ENCODE data around the gene MGAM2.

MGAM2 gene

DNA sequence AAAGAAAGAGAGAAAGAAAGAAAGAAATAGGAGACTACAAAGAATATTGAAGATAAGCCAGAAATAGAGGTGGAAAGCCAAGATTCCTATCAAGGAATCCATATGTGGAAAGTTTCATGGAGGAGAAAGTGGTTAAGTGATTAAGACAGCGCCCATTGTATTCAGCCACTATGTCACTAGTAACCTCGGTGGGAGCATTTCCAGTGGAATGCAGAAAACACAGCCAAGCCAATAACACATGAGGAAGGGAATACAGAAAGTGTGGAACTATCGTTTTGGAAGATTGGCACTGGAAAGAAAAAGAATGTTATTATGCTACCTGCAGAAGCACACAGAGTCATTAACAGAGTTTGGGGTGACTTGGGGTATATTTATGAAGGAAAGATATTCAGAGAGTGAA lies 2.7 kb downstream of the MGAM2 start:
- no peaks in the 10 kb centered on the region for H3K4me1 ChIP-seq (ENCODE audit: control insufficient read depth in 5 of 5, insufficient read depth in 5 of 5, low read length in 5 of 5)
- H3K9ac ChIP-seq (ENCODE audit: low read length in 5 of 5) = no peak overlapping the region
- H3K36me3 ChIP-seq (ENCODE audit: control insufficient read depth in 5 of 5, insufficient read depth in 5 of 5, low read length in 5 of 5) = no peaks in the 10 kb centered on the region
- H3K9me3 ChIP-seq (ENCODE audit: control insufficient read depth in 5 of 5, low read length in 5 of 5) = no peaks in the 10 kb centered on the region
- no peaks in the 10 kb centered on the region for H3K27me3 ChIP-seq (ENCODE audit: control insufficient read depth in 5 of 5, insufficient read depth in 4 of 5, low read length in 5 of 5)
- no peak overlapping the region for H3K4me3 ChIP-seq (ENCODE audit: low read depth in 1 of 5, low read length in 5 of 5)
- no peak overlapping the region for H3K27ac ChIP-seq (ENCODE audit: low read depth, low read length)

- Histone ChIP-seq H3K9me3 (ENCODE audit: control insufficient read depth in 5 of 5, low read length in 5 of 5) (no peaks in the 10 kb centered on the region), H3K4me1 (ENCODE audit: control insufficient read depth in 5 of 5, insufficient read depth in 5 of 5, low read length in 5 of 5) (no peaks in the 10 kb centered on the region), H3K27ac (ENCODE audit: low read depth, low read length) (no peak overlapping the region), H3K27me3 (ENCODE audit: control insufficient read depth in 5 of 5, insufficient read depth in 4 of 5, low read length in 5 of 5) (no peaks in the 10 kb centered on the region), H3K36me3 (ENCODE audit: control insufficient read depth in 5 of 5, insufficient read depth in 5 of 5, low read length in 5 of 5) (no peaks in the 10 kb centered on the region), H3K9ac (ENCODE audit: low read length in 5 of 5) (no peak overlapping the region), H3K4me3 (ENCODE audit: low read depth in 1 of 5, low read length in 5 of 5) (no peak overlapping the region)
These were observed 9.0 kb downstream of the MGAM2 start for GRCh38 chr7:142120524-142120923.

DNA sequence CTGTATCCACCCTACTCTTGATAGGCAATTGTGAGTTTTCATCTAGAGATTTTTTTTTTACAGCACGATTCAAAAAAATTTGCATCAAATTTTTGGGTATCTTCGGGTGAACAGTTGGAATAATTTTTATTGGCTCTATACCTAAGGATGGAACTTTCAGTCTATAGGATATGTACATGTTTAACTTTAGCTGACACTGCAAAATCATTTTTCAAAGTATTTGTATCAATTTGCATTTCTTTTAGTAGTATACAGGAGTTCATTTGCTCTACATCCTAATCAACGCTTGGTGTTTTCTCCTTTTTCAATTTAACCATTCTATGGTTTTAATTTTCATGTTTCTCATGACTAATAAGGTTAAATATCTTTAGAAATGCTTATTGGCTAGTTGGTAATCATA lies 11.7 kb downstream of the MGAM2 start:
- Histone ChIP-seq H3K36me3 (ENCODE audit: control insufficient read depth in 5 of 5, insufficient read depth in 5 of 5, low read length in 5 of 5) (no peaks in the 10 kb centered on the region), H3K27me3 (ENCODE audit: control insufficient read depth in 5 of 5, insufficient read depth in 4 of 5, low read length in 5 of 5) (no peaks in the 10 kb centered on the region)

DNA sequence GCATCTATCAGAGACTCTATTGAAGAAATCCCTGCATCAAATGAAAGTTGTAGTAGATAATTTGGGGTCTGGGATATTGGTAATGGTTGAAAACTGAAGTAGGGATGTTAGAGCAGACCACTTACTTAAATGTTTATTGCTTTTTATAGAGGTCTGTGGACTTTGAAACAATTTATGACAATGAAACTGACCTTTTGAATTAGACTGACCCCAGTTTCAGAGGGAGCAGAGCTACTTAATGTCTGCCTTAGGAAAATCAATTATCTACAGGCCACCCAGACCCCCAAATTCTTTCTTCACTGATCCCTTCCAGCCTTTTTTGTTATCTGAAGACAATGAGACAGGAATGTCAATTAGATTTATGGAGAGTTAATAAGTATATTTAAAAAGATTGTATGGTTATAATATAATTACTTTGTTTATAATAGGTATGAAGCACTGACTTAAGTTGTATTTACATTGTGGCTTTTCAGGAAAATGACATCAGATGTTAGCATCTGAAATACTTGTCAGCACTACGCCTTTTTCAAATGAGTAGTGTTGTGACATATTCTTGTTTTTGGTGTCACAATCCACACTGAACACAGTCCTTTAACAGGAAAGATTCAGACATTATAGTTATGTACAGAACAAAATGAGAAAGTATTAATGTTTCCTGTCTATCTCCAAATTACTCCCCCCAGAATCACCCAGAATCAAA lies 13.9 kb downstream of the MGAM2 start:
- H3K27ac ChIP-seq (ENCODE audit: low read depth, low read length) = no peak overlapping the region
- no peak overlapping the region for H3K9ac ChIP-seq (ENCODE audit: low read length in 5 of 5)
- H3K36me3 ChIP-seq (ENCODE audit: control insufficient read depth in 5 of 5, insufficient read depth in 5 of 5, low read length in 5 of 5) = no peaks in the 10 kb centered on the region
- no peaks in the 10 kb centered on the region for H3K9me3 ChIP-seq (ENCODE audit: control insufficient read depth in 5 of 5, low read length in 5 of 5)
- H3K4me3 ChIP-seq (ENCODE audit: low read depth in 1 of 5, low read length in 5 of 5) = no peak overlapping the region
- peaks cover 0 to 7% (median 4%) of the 10 kb centered on the region in 5 donors for H3K4me1 ChIP-seq (ENCODE audit: control insufficient read depth in 5 of 5, insufficient read depth in 5 of 5, low read length in 5 of 5)
- no peaks in the 10 kb centered on the region for H3K27me3 ChIP-seq (ENCODE audit: control insufficient read depth in 5 of 5, insufficient read depth in 4 of 5, low read length in 5 of 5)

More for the DNA sequence above, 11.7 kb downstream of the MGAM2 start:
- H3K9ac ChIP-seq (ENCODE audit: low read length in 5 of 5) = no peak overlapping the region
- H3K4me1 ChIP-seq (ENCODE audit: control insufficient read depth in 5 of 5, insufficient read depth in 5 of 5, low read length in 5 of 5) = no peaks in the 10 kb centered on the region
- H3K27ac ChIP-seq (ENCODE audit: low read depth, low read length) = no peak overlapping the region
- no peaks in the 10 kb centered on the region for H3K9me3 ChIP-seq (ENCODE audit: control insufficient read depth in 5 of 5, low read length in 5 of 5)
- no peak overlapping the region for H3K4me3 ChIP-seq (ENCODE audit: low read depth in 1 of 5, low read length in 5 of 5)

DNA sequence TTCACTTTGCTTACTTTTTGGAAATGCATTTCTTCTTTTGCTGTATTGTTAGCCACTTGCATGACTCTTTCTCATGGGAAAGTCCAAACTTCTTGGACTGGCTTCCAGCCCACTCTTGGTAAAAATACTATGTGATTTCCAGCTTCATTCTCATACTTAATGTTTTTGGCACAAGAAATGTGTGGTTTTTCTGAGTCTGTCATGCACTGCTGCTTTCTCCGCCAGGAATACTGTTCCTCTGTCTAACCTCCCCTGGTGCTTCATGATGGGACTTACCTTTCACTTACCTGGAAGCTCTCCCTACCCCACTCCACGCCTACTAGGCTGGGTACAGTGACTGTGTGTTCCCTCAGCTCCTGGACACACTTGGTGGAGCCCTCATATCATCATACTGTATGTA lies 18.7 kb downstream of the MGAM2 start:
- H3K36me3 ChIP-seq (ENCODE audit: control insufficient read depth in 5 of 5, insufficient read depth in 5 of 5, low read length in 5 of 5) = no peaks in the 10 kb centered on the region
- H3K9ac ChIP-seq (ENCODE audit: low read length in 5 of 5) = no peak overlapping the region
- H3K4me3 ChIP-seq (ENCODE audit: low read depth in 1 of 5, low read length in 5 of 5) = no peak overlapping the region
- no peak overlapping the region for H3K27ac ChIP-seq (ENCODE audit: low read depth, low read length)
- no peaks in the 10 kb centered on the region for H3K9me3 ChIP-seq (ENCODE audit: control insufficient read depth in 5 of 5, low read length in 5 of 5)
- peaks cover 0 to 8% (median 5%) of the 10 kb centered on the region in 5 donors for H3K4me1 ChIP-seq (ENCODE audit: control insufficient read depth in 5 of 5, insufficient read depth in 5 of 5, low read length in 5 of 5)
- H3K27me3 ChIP-seq (ENCODE audit: control insufficient read depth in 5 of 5, insufficient read depth in 4 of 5, low read length in 5 of 5) = no peaks in the 10 kb centered on the region

- H3K27ac ChIP-seq (ENCODE audit: low read depth, low read length) = no peak overlapping the region
These were observed 20.1 kb downstream of the MGAM2 start for GRCh38 chr7:142131439-142132185.

GRCh38 chr7:142133731-142134148 lies 22.2 kb downstream of the MGAM2 start:
- no peaks in the 10 kb centered on the region for H3K27me3 ChIP-seq (ENCODE audit: control insufficient read depth in 5 of 5, insufficient read depth in 4 of 5, low read length in 5 of 5)
- H3K9me3 ChIP-seq (ENCODE audit: control insufficient read depth in 5 of 5, low read length in 5 of 5) = no peaks in the 10 kb centered on the region
- H3K27ac ChIP-seq (ENCODE audit: low read depth, low read length) = no peak overlapping the region
- no peak overlapping the region for H3K9ac ChIP-seq (ENCODE audit: low read length in 5 of 5)
- no peak overlapping the region for H3K4me3 ChIP-seq (ENCODE audit: low read depth in 1 of 5, low read length in 5 of 5)
- no peaks in the 10 kb centered on the region for H3K36me3 ChIP-seq (ENCODE audit: control insufficient read depth in 5 of 5, insufficient read depth in 5 of 5, low read length in 5 of 5)
- peaks cover 0 to 8% (median 5%) of the 10 kb centered on the region in 5 donors for H3K4me1 ChIP-seq (ENCODE audit: control insufficient read depth in 5 of 5, insufficient read depth in 5 of 5, low read length in 5 of 5)

More at GRCh38 chr7:142131439-142132185, 20.1 kb downstream of the MGAM2 start:
- H3K4me3 ChIP-seq (ENCODE audit: low read depth in 1 of 5, low read length in 5 of 5) = no peak overlapping the region
- no peaks in the 10 kb centered on the region for H3K9me3 ChIP-seq (ENCODE audit: control insufficient read depth in 5 of 5, low read length in 5 of 5)
- H3K4me1 ChIP-seq (ENCODE audit: control insufficient read depth in 5 of 5, insufficient read depth in 5 of 5, low read length in 5 of 5) = peaks cover 0 to 8% (median 5%) of the 10 kb centered on the region in 5 donors
- no peaks in the 10 kb centered on the region for H3K27me3 ChIP-seq (ENCODE audit: control insufficient read depth in 5 of 5, insufficient read depth in 4 of 5, low read length in 5 of 5)
- H3K9ac ChIP-seq (ENCODE audit: low read length in 5 of 5) = no peak overlapping the region
- H3K36me3 ChIP-seq (ENCODE audit: control insufficient read depth in 5 of 5, insufficient read depth in 5 of 5, low read length in 5 of 5) = no peaks in the 10 kb centered on the region

GRCh38 chr7:142134909-142135308 lies 23.4 kb downstream of the MGAM2 start:
- H3K27me3 ChIP-seq (ENCODE audit: control insufficient read depth in 5 of 5, insufficient read depth in 4 of 5, low read length in 5 of 5) = no peaks in the 10 kb centered on the region
- H3K36me3 ChIP-seq (ENCODE audit: control insufficient read depth in 5 of 5, insufficient read depth in 5 of 5, low read length in 5 of 5) = no peaks in the 10 kb centered on the region
- H3K9me3 ChIP-seq (ENCODE audit: control insufficient read depth in 5 of 5, low read length in 5 of 5) = no peaks in the 10 kb centered on the region
- H3K9ac ChIP-seq (ENCODE audit: low read length in 5 of 5) = no peak overlapping the region
- H3K4me1 ChIP-seq (ENCODE audit: control insufficient read depth in 5 of 5, insufficient read depth in 5 of 5, low read length in 5 of 5) = peaks cover 0 to 6% (median 5%) of the 10 kb centered on the region in 5 donors
- no peak overlapping the region for H3K4me3 ChIP-seq (ENCODE audit: low read depth in 1 of 5, low read length in 5 of 5)
- no peak overlapping the region for H3K27ac ChIP-seq (ENCODE audit: low read depth, low read length)

- no peaks in the 10 kb centered on the region for H3K27me3 ChIP-seq (ENCODE audit: control insufficient read depth in 5 of 5, insufficient read depth in 4 of 5, low read length in 5 of 5)
- H3K27ac ChIP-seq (ENCODE audit: low read depth, low read length) = no peak overlapping the region
- H3K4me1 ChIP-seq (ENCODE audit: control insufficient read depth in 5 of 5, insufficient read depth in 5 of 5, low read length in 5 of 5) = no peaks in the 10 kb centered on the region
- H3K4me3 ChIP-seq (ENCODE audit: low read depth in 1 of 5, low read length in 5 of 5) = no peak overlapping the region
- no peaks in the 10 kb centered on the region for H3K9me3 ChIP-seq (ENCODE audit: control insufficient read depth in 5 of 5, low read length in 5 of 5)
- H3K36me3 ChIP-seq (ENCODE audit: control insufficient read depth in 5 of 5, insufficient read depth in 5 of 5, low read length in 5 of 5) = no peaks in the 10 kb centered on the region
- no peak overlapping the region for H3K9ac ChIP-seq (ENCODE audit: low read length in 5 of 5)
These were observed 27.5 kb downstream of the MGAM2 start for GRCh38 chr7:142138996-142139395.

- Histone ChIP-seq H3K9me3 (ENCODE audit: control insufficient read depth in 5 of 5, low read length in 5 of 5) (no peaks in the 10 kb centered on the region), H3K9ac (ENCODE audit: low read length in 5 of 5) (no peak overlapping the region), H3K4me1 (ENCODE audit: control insufficient read depth in 5 of 5, insufficient read depth in 5 of 5, low read length in 5 of 5) (no peaks in the 10 kb centered on the region), H3K4me3 (ENCODE audit: low read depth in 1 of 5, low read length in 5 of 5) (no peak overlapping the region), H3K27me3 (ENCODE audit: control insufficient read depth in 5 of 5, insufficient read depth in 4 of 5, low read length in 5 of 5) (no peaks in the 10 kb centered on the region), H3K36me3 (ENCODE audit: control insufficient read depth in 5 of 5, insufficient read depth in 5 of 5, low read length in 5 of 5) (no peaks in the 10 kb centered on the region), H3K27ac (ENCODE audit: low read depth, low read length) (no peak overlapping the region)
These were observed 28.3 kb downstream of the MGAM2 start for GRCh38 chr7:142139597-142140400.
